Measurements from ENCODE around the gene OR6A2. TPM values are rescaled to one million over a fixed set of nuclear protein-coding genes. Genes with fewer than 3 reads are reported as not detected.

OR6A2 gene
- under 1 TPM in 1 of 2 experiments, not detected in 1; 0.08 TPM for total RNA-seq

- POLR2A ChIA-PET = no interaction called here
- Mint-ChIP-seq H3K27me3 (no peaks in the 10 kb centered on the region), H3K4me3 (no peak within 1 kb of the TSS), H3K27ac (no peak within 1 kb of the TSS), H3K4me1 (no peaks in the 10 kb centered on the region), H3K36me3 (no peaks in the 10 kb centered on the region), H3K9me3 (no peaks in the 10 kb centered on the region)
- ATAC-seq (ENCODE audit: low read depth) (no peak), DNase-seq (no peak)
Measured at GRCh38 chr11:6799402-6799801, at the start of gene OR6A2. TSS of gene OR6A2 (minus strand) at chr11:6799689. CDS start at chr11:6795708, 3,981 bp downstream.

- H3K27ac Mint-ChIP-seq = no peak within 1 kb of the TSS
- DNase-seq (no peak), ATAC-seq (ENCODE audit: low read depth) (no peak)
- no peak within 1 kb of the TSS for H3K4me3 Mint-ChIP-seq
- no peaks in the 10 kb centered on the region for H3K36me3 Mint-ChIP-seq
- POLR2A ChIA-PET = no interaction called here
- H3K4me1 Mint-ChIP-seq = no peaks in the 10 kb centered on the region
- H3K27me3 Mint-ChIP-seq = peaks cover 11% of the 10 kb centered on the region
- H3K9me3 Mint-ChIP-seq = peaks cover 6% of the 10 kb centered on the region
Measured at GRCh38 chr11:6845383-6845782, 45.9 kb upstream of the OR6A2 start, which contains the start of gene OR10A5. TSS of gene OR10A5 (plus strand) at chr11:6845683. CDS start at chr11:6845683, 0 bp downstream.

- Mint-ChIP-seq H3K4me1 (no peaks in the 10 kb centered on the region), H3K4me3 (no peak overlapping the region), H3K27me3 (peaks cover 11% of the 10 kb centered on the region), H3K9me3 (peaks cover 4% of the 10 kb centered on the region), H3K36me3 (no peaks in the 10 kb centered on the region), H3K27ac (no peak overlapping the region)
- no peak for ATAC-seq (ENCODE audit: low read depth)
- no peak for DNase-seq
- POLR2A ChIA-PET = no interaction called here
Measured at GRCh38 chr11:6844356-6844755, 44.9 kb upstream of the OR6A2 start.

- Mint-ChIP-seq H3K4me1 (no peaks in the 10 kb centered on the region), H3K27ac (no peak overlapping the region), H3K27me3 (peaks cover 11% of the 10 kb centered on the region), H3K4me3 (no peak overlapping the region), H3K9me3 (peaks cover 4% of the 10 kb centered on the region), H3K36me3 (no peaks in the 10 kb centered on the region)
- DNase-seq (no peak), ATAC-seq (ENCODE audit: low read depth) (no peak)
- POLR2A ChIA-PET = no interaction called here
Measured at GRCh38 chr11:6843670-6844069, 44.2 kb upstream of the OR6A2 start.

- Mint-ChIP-seq H3K27me3 (peaks cover 6% of the 10 kb centered on the region), H3K27ac (no peak overlapping the region), H3K4me1 (no peaks in the 10 kb centered on the region), H3K9me3 (peaks cover 1% of the 10 kb centered on the region), H3K36me3 (no peaks in the 10 kb centered on the region), H3K4me3 (no peak overlapping the region)
- POLR2A ChIA-PET = no interaction called here
- ATAC-seq (ENCODE audit: low read depth) = no peak
- no peak for DNase-seq
Measured at GRCh38 chr11:6841694-6842093, 42.2 kb upstream of the OR6A2 start.

- H3K9me3 Mint-ChIP-seq = no peaks in the 10 kb centered on the region
- H3K36me3 Mint-ChIP-seq = no peaks in the 10 kb centered on the region
- POLR2A ChIA-PET = no interaction called here
- H3K27ac Mint-ChIP-seq = no peak overlapping the region
- ATAC-seq (ENCODE audit: low read depth) (no peak), DNase-seq (no peak)
- no peaks in the 10 kb centered on the region for H3K4me1 Mint-ChIP-seq
- H3K27me3 Mint-ChIP-seq = no peaks in the 10 kb centered on the region
- H3K4me3 Mint-ChIP-seq = no peak overlapping the region
Measured at GRCh38 chr11:6834021-6834420, 34.5 kb upstream of the OR6A2 start.

- POLR2A ChIA-PET = no interaction called here
- Mint-ChIP-seq H3K4me1 (no peaks in the 10 kb centered on the region), H3K9me3 (no peaks in the 10 kb centered on the region), H3K36me3 (no peaks in the 10 kb centered on the region), H3K27me3 (peaks cover 5% of the 10 kb centered on the region), H3K4me3 (no peak overlapping the region), H3K27ac (no peak overlapping the region)
- DNase-seq (no peak), ATAC-seq (ENCODE audit: low read depth) (no peak)
Measured at GRCh38 chr11:6833356-6833755, 33.9 kb upstream of the OR6A2 start.

GRCh38 chr11:6828103-6828502, 28.6 kb upstream of the OR6A2 start:
- Mint-ChIP-seq H3K4me1 (no peaks in the 10 kb centered on the region), H3K27me3 (peaks cover 5% of the 10 kb centered on the region), H3K27ac (no peak overlapping the region), H3K9me3 (no peaks in the 10 kb centered on the region), H3K36me3 (no peaks in the 10 kb centered on the region), H3K4me3 (no peak overlapping the region)
- DNase-seq = no peak
- POLR2A ChIA-PET = no interaction called here
- ATAC-seq (ENCODE audit: low read depth) = no peak

GRCh38 chr11:6825231-6825744, 25.8 kb upstream of the OR6A2 start:
- H3K36me3 Mint-ChIP-seq = no peaks in the 10 kb centered on the region
- peaks cover 5% of the 10 kb centered on the region for H3K27me3 Mint-ChIP-seq
- DNase-seq (no peak), ATAC-seq (ENCODE audit: low read depth) (no peak)
- H3K4me3 Mint-ChIP-seq = no peak overlapping the region
- no peaks in the 10 kb centered on the region for H3K4me1 Mint-ChIP-seq
- POLR2A ChIA-PET = no interaction called here
- no peaks in the 10 kb centered on the region for H3K9me3 Mint-ChIP-seq
- no peak overlapping the region for H3K27ac Mint-ChIP-seq

- peaks cover 5% of the 10 kb centered on the region for H3K27me3 Mint-ChIP-seq
- no peak overlapping the region for H3K27ac Mint-ChIP-seq
- H3K4me1 Mint-ChIP-seq = no peaks in the 10 kb centered on the region
- no peak overlapping the region for H3K4me3 Mint-ChIP-seq
- no peaks in the 10 kb centered on the region for H3K36me3 Mint-ChIP-seq
- H3K9me3 Mint-ChIP-seq = no peaks in the 10 kb centered on the region
- POLR2A ChIA-PET = no interaction called here
- no peak for DNase-seq
- ATAC-seq (ENCODE audit: low read depth) = no peak
Measured at GRCh38 chr11:6824136-6824823, 24.8 kb upstream of the OR6A2 start.

GRCh38 chr11:6818967-6819366, 19.5 kb upstream of the OR6A2 start:
- no peaks in the 10 kb centered on the region for H3K4me1 Mint-ChIP-seq
- H3K27ac Mint-ChIP-seq = no peak overlapping the region
- ATAC-seq (ENCODE audit: low read depth) (no peak), DNase-seq (no peak)
- H3K36me3 Mint-ChIP-seq = no peaks in the 10 kb centered on the region
- POLR2A ChIA-PET = no interaction called here
- H3K9me3 Mint-ChIP-seq = peaks cover 1% of the 10 kb centered on the region
- peaks cover 8% of the 10 kb centered on the region for H3K27me3 Mint-ChIP-seq
- H3K4me3 Mint-ChIP-seq = no peak overlapping the region

- Mint-ChIP-seq H3K36me3 (no peaks in the 10 kb centered on the region), H3K27me3 (peaks cover 9% of the 10 kb centered on the region), H3K9me3 (peaks cover 1% of the 10 kb centered on the region), H3K4me3 (no peak overlapping the region), H3K27ac (no peak overlapping the region), H3K4me1 (no peaks in the 10 kb centered on the region)
- POLR2A ChIA-PET = no interaction called here
- DNase-seq = no peak
- no peak for ATAC-seq (ENCODE audit: low read depth)
Measured at GRCh38 chr11:6817694-6818093, 18.2 kb upstream of the OR6A2 start.

- Mint-ChIP-seq H3K4me3 (no peak overlapping the region), H3K36me3 (no peaks in the 10 kb centered on the region), H3K4me1 (no peaks in the 10 kb centered on the region), H3K27ac (no peak overlapping the region), H3K27me3 (peaks cover 23% of the 10 kb centered on the region), H3K9me3 (no peaks in the 10 kb centered on the region)
- POLR2A ChIA-PET = no interaction called here
- no peak for ATAC-seq (ENCODE audit: low read depth)
- DNase-seq = no peak
Measured at GRCh38 chr11:6813656-6814055, 14.2 kb upstream of the OR6A2 start.

- no peak for DNase-seq
- Mint-ChIP-seq H3K27me3 (peaks cover 28% of the 10 kb centered on the region), H3K36me3 (no peaks in the 10 kb centered on the region), H3K9me3 (no peaks in the 10 kb centered on the region), H3K27ac (no peak overlapping the region), H3K4me3 (no peak overlapping the region), H3K4me1 (no peaks in the 10 kb centered on the region)
- ATAC-seq (ENCODE audit: low read depth) = peak; percentile 78
- POLR2A ChIA-PET = interaction anchor here (0.6 to 0.8 kb wide), 3 partner anchors 50 to 501 kb away, joined by 3 read pairs; partner anchors contain the start of gene OR10A2
Measured at GRCh38 chr11:6812390-6813005, 13.0 kb upstream of the OR6A2 start.
